ENCODE results near the gene CDH4.

The CDH4 gene

DNA sequence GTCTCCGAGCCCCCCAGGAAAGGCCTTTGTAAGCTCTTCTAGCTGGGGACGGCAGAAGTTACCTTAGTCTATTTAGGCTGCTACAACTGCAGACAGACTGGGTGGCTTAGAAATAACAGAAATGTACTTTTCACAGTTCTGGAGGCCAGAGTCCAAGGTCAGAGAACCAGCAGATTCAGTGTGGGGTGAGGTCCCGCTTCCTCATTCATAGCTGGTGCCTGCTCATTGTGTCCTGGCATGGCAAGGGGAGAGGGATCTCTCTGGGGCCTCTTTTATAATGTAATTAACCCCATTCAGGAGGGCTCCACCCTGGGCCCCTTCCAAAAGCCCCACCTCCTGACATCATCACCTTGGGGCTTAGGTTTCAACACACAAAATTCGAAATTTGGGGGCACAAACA lies 315.1 kb downstream of the CDH4 start:
- DNase-seq, result no peak

DNA sequence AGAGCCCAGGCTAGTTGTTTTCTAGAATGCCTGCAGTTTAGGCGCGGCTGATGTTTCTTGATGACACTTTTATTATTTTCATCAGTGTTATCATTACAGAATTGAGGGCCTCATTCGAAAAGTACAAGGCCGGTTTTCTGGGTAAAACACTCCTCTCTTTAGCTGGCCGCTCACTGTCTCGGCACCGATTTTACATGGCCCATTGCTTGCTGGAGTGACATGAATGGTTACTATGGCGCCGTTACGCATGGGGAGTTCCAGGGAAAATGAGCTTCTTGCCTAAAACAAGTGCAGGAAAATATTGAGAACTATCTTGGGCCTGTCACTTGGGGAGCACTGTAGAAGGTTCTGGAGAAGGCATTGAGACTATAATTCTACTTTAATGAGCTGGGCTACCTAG lies 317.8 kb downstream of the CDH4 start:
- DNase-seq, result no peak

DNA sequence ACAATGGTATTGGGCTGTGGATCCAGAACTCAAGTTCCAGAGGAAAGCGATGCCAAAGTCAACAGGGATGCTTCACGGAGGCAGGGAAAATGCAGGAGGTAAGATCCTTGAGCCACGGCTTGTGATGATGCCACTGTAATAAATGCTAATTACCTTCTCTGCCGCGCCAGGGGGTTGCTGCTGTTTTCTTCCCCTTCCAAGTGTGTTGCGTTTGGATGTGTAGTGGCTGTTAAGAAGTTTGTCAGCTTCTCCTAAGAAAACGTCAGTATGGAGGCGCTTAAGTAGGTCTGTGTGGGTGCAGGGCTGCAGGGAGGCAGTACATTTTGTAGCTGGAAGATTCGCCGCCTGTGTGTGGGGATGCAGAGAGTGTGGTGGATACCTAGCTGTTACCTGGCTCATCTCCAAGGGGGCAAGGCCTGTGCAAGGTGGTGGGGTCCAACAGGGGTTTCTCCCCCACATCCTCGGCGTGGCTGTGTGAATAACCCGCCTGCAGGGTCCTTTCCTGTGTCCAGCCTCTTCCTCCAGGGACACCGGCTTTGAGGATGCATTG lies 318.7 kb downstream of the CDH4 start:
- no peak for DNase-seq

DNA sequence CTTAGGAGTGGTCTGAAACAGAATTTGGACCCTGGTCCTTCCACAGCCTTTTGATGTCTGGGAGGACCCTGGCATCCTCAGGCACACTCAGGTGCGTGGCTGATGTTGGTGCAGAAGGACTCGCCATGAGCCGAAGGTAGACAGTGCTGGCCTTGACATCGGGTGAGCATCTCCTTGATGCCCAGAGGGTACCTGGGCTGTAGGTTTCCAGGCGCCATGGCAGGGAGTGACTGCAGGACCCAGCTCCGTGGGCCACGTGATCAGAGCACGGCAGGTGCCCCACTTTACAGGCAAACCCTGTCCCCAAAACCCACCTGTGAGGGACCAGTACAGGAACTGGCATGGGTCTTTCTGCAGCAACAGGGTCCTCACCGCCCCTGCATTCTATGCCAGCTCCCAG lies 319.2 kb downstream of the CDH4 start:
- DNase-seq, result no peak

DNA sequence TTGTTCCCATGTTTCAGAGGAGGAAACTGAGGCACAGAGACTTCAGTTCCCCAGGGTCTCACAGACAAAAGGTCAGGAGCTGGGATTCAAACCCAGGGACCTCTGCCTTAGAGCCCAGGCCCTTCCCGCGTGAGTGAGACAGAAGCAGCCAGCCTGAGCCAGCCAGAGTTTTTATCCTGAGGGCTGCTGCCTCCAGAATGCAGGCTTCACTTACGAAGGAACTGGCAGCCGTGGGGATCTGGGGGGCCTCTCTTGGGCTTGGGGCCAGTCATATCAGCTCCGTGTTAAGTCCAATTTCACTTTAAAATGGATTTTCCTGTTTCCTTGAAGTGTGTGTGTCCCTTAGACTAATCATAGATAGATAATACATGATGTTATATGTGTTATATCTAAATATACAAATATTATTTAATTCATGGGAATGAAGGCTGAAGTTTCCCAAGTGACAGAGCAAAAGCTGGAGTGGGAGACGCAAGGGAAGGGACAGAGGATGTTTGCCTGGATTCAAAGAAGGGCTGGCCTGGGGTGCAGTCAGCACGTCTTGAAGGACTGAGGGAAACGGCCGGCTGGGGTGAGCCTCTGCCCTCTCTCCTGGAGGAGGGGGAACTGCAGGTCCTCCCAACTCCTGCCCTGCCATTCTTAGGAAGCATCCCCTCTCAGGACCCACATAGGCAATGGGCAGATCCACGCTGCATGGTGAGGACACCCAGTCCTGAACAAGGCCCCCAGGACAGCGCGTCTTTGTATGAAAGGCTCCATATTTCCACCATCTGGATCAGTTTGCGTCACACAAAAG lies 320.1 kb downstream of the CDH4 start:
- no peak for DNase-seq

DNA sequence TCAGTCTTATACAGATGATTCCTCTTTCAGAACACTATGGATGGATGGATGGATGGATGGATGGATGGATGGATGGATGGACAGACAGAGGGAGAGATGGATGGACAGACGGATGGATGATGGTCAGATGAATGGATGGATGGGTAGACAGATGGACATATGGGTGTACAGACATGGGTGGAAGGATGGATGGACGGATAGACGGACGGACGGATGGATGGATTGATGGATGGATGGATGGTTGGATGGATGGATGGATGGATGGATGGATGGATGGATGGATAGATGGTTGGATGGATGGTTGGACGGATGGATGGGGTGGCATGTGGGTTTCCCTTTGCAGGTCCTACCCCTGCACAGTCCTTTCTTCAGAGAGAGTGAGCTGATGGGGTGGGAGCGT lies 320.7 kb downstream of the CDH4 start:
- DNase-seq, result no peak

DNA sequence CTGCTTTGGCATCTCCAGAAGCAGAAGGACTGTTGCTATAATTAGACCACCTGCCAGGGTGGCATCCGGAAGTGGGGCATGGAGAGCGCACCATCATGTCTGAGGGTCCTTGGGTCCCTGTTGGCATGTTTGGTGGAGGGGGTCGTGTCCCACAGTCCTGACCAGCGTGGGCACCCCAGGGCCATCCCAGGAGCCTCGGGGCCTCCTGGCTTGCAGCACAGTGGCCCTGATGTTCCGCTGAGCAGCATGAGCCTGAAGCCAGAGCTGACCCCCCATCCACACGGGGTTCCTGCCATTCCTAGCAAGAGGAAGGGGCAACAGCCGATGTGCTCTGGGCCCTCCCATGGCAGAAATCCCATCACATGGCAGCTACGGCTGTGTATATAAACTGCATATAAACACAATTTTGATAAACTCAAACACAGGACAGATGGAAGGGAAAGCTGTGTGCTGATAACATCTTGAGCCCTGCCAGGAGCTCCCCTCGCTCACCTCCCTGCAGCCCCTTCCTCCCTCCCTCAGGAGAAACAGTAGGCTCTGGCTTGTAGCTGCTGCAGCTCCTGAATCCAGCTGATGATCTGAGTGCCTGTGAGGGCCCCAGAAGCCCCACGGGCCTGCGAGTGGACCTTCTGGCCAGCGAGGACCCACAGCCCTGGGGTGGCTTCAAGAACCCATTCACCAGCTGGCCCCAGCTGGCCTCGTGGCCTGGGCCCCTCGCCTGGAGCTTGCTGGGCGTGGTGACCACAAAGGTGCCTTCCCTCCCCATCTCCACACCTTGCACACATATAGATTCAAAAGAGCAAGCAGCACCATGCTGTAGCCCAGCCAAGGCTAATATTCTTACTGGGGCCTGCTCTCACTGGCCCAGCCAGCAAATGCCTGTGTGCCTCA lies 321.6 kb downstream of the CDH4 start:
- DNase-seq, result no peak

DNA sequence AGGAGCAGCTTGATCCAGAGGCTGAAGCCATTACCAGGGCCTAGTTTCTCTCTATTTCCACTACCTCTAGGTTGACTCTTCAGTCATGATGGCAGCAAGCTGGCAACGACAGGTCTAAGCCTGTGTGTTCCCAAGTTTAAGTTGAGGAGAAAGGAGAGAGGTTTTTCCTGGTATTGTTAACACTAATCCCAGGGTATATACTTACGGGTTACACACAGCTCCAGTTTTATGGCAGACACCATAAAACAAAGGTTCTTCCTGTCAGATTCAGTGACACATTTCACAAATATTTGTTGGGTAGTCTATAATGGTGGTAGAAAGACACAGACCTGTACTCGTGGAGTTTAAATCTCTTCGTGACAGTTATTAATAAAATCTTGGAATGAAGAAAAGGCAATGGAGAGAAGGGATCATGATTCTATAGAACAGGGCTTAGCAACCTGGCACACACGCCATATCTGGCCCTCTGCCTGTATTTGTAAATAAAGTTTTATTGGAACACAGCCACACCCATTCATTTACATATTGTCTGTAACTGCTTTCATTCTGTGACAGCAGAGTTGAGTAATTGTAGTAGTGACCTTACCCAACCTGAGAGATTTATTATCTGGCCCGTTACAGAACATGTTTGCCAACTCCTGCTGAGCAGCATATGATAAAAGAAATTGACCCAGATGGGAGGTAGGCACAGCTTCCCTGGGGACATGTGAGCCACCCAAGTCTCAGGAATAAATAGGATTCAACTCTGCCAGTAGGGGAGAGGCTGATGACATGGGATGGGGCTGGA lies 323.3 kb downstream of the CDH4 start:
- peak; percentile 29 for DNase-seq

DNA sequence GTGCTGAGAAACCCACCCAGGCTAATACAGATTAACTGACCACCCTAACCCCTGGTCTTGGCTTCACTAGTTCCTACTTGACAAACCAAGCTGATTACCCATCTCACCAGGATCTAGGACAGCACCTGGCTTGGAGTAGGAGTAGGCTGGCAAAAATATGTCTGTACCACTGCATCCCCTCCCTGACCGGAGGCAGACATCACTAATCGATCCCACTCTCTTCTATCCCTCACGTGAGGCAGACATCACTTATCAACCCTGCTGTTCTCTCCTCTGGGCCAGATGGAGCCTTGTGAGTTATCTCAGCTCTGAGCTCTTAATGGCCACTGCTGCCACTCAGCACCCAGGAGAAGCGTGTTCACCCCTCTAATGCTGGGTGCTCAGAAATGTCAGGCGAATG lies 324.3 kb downstream of the CDH4 start:
- no peak for DNase-seq

DNA sequence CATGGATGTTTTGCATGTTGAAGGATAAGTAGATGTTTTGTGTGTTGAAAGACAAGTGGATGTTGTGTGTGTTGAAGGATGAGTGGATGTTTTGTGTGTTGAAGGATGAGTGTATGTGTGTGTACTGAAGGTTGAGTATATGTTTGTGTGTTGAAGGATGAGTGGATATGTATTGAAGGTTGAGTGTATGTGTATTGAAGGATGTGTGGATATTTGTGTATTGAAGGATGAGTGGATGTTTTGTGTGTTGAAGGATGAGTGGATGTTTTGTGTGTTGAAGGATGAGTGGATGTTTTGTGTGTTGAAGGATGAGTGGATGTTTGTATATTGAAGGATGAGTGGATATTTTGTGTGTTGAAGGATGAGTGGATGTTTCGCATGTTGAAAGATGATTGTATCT lies 325.0 kb downstream of the CDH4 start:
- peak; percentile 5 for DNase-seq

DNA sequence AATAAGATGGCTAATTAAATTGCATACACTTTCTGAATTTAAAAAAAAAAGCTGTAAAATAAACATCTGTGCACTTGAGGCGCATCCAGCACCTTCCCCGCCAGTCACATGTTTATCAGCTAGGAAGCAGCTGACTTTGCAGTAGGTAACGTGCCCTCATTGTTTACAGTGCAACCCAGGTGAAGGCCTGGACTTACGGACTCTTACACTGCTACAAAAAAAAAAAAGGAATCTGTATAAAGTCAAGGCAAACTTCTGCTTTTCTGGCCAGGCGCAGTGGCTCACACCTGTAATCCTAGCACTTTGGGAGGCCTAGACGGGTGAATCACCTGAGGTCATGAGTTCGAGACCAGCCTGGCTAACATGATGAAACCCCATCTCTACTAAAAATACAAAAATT lies 327.8 kb downstream of the CDH4 start:
- DNase-seq, result no peak

DNA sequence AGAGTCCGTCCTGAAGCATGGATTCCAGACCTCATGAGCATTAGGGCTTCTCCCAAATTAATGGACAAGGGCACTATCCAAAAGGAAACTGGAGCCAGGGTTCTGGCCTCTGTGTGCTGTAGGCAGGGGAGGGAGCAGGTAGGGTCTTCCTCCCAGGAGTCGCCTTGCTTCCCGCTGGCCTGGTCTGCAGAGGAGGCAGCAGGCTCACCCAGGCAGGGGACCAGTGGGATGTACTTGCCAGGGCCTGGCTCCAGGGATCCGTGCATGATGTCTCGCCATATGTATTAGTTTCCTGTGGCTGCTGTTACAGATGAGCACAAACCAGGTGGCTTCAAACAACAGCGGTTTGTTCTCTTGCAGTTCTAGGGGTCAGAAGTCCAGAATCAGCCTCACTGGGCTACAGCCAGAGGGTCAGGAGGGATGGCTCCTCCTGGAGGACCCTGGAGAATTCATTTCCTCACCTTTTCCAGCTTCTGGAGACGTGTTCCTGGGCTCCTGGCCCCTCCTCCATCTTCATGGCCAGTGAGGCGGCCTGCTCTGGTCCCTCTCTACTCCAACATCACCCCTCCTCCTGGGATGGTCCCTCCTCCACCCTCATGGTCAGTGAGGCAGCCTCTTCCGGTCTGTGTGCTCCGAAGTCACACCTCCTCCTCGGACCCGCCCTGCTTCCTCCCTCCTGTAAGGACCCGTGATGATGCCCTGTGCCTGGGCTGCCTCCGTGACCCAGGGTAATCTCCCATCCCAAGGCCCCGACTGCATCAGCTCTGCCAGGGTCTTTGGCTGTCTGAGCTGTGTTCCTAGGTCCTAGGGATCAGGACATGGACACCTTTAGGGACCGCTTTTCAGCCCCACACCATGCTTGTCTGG lies 329.1 kb downstream of the CDH4 start:
- DNase-seq, result no peak

DNA sequence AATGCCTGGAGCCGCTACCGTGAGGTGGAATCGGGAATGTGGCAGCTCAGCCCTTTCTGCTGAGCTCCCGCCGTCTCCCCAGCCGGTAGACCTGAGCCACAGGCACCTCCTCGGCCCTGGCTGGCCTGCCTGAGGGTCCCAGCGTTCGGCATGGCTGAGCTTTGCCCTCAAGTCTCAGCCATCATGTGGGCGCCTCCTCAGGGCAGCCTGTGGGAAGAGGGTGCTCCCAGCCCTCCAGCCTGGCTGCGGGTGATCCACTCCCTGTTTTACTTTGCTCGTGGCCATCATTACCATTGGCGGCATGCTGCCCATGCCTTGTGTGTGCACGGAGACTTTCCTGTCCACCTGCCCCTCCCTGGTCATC lies 329.7 kb downstream of the CDH4 start:
- no peak for DNase-seq

DNA sequence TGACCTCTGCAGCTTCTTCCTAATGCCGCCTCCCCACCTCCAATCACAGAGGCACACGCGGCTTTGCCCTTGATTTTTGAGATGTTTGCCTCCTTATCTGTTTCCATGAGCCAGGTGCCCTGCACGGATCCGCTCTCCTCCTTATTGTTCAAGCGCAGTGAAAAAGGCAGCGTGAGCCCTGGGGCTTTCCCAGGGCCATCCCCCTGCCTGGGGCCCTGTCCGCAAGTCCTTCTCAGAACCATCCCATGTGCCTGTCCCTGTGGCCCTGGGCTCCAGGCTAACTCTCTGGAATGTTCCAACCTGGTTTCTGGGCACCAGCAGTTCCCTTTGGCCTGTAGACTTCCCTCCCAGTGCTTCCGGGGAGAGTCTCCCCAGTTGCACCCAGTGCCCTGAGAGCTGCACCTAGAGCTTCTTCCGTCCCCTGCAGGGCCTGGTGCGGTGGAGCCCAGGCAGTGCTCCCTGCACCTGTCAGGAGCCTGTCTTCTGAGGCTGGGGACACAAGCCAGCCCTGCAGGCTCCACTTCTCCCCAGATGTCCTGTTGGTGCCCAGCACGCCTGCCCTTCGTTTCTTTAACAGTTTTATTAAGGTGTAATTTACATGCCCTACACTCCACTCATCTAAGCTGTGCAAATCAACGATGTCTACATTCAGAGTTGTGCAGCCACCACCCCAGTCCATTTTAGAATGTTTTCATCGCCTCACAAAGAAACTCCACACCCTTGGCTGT lies 330.3 kb downstream of the CDH4 start:
- DNase-seq, result no peak

DNA sequence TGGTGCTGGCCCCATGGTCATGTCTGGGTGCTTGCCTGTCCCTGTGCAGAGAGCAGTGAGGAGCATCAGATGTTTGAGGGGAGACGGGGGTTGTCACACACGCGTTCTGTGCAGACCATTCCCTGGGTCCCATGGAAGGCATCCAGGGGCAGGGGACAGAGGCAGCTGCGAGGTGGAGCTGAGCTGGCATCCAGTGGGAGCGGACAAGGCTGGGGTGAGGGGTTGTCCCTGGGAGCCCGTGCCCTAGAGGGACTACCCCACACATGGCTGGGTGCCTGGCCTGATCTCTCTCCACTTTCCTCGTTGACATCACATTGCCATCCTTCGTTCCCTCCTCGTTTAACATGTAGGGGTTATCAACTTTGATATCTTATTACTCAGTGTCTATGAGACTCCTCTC lies 331.3 kb downstream of the CDH4 start:
- DNase-seq, result no peak

DNA sequence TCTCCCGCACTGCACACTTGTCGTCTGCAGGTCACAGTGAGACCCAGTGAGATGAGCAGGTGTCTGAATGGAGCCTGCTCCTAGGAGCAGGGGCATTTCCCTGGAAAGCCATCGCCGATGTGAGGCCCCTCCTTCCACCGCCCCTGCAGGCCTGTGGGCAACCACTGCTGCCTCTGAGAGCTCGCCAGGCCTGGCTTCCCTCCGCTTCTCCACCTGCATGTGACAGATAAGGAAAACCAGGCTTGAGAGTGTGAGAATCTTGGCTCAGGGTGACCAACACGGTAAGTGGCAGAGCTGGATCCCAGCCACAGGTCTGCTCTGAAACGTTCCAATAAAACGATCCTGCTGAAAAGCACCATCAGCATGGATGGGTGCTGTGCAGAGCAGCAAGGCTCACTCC lies 332.8 kb downstream of the CDH4 start:
- no peak for DNase-seq

DNA sequence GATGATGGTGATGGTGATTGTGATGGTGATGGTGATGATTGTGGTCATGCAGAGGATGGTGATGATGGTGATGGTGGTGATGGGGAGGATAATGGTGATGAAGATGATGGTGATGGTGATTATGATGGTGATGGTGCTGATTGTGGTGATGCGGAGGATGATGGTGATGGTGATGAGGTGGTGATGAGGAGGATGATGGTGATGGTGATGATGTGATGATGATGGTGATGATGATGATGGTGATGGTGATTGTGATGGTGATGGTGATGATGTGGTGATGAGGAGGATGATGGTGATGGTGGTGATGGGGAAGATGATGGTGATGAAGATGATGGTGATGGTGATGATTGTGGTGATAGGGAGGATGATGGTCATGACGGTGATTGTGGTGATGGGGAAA lies 333.7 kb downstream of the CDH4 start:
- no peak for DNase-seq

DNA sequence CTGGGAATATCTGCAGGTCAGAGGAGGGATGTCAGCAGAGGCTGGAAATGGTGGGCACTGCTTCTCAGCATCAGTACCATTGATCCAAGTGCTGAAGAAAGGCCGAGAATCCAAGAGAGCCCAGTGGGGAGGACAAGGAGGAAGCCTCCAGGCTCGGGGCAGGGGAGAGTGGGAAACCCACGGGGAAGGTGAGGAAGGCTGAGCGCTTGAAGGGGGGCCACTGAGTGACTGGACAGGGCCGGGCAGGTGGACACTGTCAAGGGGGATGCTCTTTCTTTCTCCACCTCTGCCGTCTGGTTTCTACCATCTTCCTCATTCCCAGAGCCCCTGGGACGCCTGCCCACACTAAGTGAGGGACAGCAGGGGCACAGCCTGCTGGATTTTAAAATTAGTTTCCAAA lies 335.0 kb downstream of the CDH4 start:
- no peak for DNase-seq

DNA sequence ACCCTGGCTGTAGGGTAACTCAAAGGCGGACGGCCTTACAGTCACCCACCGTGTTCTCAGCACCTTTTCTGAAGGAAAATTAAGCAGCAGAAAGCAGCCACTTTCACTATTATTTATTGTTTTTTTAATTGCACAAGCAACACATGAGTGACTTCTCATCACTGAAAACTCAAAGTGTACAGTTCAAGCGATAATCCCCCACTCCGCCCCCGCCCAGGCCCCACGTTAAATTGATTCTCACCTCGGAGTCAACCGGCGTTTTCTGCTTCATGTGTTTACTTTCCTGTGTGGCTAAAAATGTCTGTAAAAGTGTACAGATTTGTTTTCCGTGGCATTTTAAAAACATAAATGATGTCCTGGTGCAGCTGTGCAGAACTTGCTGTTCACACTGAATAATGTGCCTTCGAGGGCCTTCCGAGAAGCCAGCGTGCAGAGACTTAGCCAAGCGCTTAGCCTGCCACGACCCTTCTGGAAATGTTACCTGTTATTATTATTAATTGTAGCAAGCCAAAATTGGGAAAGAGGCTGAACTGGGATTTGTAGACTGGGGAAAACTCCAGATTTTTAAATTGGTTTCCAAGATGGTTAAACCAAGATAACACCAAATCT lies 335.7 kb downstream of the CDH4 start:
- DNase-seq, result no peak

DNA sequence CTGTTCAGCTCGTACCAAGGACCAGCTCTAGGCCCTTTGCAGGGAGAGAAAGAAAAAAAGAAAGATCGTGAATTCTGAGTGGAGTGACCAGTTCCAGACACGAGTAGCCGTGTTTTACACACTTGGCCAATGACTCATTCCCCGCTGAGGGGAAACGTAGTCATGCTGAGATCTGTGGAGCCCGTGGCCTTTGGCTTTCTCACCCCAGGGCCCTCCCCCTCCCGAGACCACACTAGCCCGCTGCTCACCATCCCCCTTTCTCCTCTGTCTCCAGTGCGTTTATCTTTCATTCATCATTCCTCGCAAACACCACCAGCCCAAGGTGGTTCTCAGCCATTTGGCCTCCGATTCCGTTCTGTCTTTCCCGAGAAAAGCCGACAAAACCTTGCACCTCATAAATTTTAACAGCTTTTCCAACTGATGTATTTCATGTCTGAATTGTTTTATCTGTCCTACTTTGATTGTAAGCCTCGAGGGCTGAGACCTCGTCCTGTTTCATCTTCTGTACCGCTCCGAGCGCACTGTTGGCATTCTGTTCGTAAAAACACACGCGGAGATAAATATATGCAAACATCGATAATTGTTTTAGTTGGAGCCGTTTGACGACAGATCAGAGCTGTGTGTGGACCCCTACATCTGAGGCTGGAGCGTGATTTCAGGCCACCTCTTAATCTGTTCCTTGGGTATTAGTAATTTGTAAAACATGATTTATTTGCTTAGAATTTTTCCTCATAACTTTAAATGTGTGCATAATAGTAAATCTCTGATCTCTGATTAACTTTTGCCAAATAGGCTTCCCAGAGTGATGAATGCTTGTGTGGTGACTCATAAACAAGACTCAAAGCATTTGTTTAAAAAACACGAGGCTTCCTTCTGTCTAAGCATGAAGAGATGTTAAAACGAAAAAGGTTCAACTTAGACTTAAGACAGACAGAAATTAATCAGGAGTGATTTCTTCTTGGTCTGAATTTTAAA lies 336.6 kb downstream of the CDH4 start:
- no peak for DNase-seq

Data from NCI-H345 (cell line).